ENCODE results near the gene ALDH1A1. TPM values are rescaled to one million over a fixed set of nuclear protein-coding genes. Genes with fewer than 3 reads are reported as not detected.
"Not testable (repeated sequence)": the region's sequence is repeated elsewhere in the genome, so short reads cannot be mapped to it uniquely, and the experiment has no call there.

Gene ALDH1A1
- total and polyA plus RNA-seq, 7 experiments from 2014 or later, result 1.0 to 11.9 (median 2.0) TPM; not detected in 3

GRCh38 chr9:72946821-72947220, 6.0 kb downstream of the ALDH1A1 start:
- H3K27ac ChIP-seq (ENCODE audit: low read depth, low read length), result no peak overlapping the region
- no peaks in the 10 kb centered on the region for H3K9me3 ChIP-seq (ENCODE audit: control insufficient read depth in 2 of 3, low read length in 3 of 3)
- H3K4me1 ChIP-seq (ENCODE audit: control insufficient read depth in 2 of 2, insufficient read depth in 2 of 2, low read length in 2 of 2), result no peaks in the 10 kb centered on the region
- CTCF ChIA-PET, result no interaction called here
- H3K9me3 Mint-ChIP-seq, result peaks cover 0 to 7% (median 0%) of the 10 kb centered on the region in 11 donors
- DNase-seq (no peak), ATAC-seq (no peak)
- no peak overlapping the region for H3K27ac Mint-ChIP-seq
- intact Hi-C loops (cut with micrococcal nuclease), result no loop called here
- H3K4me1 Mint-ChIP-seq, result peaks cover 0 to 2% (median 0%) of the 10 kb centered on the region in 7 donors
- H3K4me3 Mint-ChIP-seq, result no peak overlapping the region
- H3K27me3 Mint-ChIP-seq, result peaks cover 18 to 41% (median 29%) of the 10 kb centered on the region in 5 donors
- POLR2A ChIA-PET, result no interaction called here
- no peak overlapping the region for H3K4me3 ChIP-seq (ENCODE audit: low read length)
- H3K36me3 ChIP-seq (ENCODE audit: control insufficient read depth in 2 of 3, insufficient read depth in 3 of 3, low read length in 3 of 3), result no peaks in the 10 kb centered on the region
- peaks cover 0 to 3% of the 10 kb centered on the region in 2 donors for H3K27me3 ChIP-seq (ENCODE audit: control insufficient read depth in 2 of 2, insufficient read depth in 2 of 2, low read length in 2 of 2)
- no peaks in the 10 kb centered on the region for H3K36me3 Mint-ChIP-seq

GRCh38 chr9:72946318-72946717, 6.5 kb downstream of the ALDH1A1 start:
- peaks cover 0 to 2% (median 0%) of the 10 kb centered on the region in 7 donors for H3K4me1 Mint-ChIP-seq
- intact Hi-C loops (cut with micrococcal nuclease), result no loop called here
- peaks cover 15 to 42% (median 34%) of the 10 kb centered on the region in 5 donors for H3K27me3 Mint-ChIP-seq
- ChIA-PET CTCF (no interaction called here), POLR2A (no interaction called here)
- H3K4me3 Mint-ChIP-seq, result no peak overlapping the region
- H3K9me3 Mint-ChIP-seq, result peaks cover 0 to 7% (median 0%) of the 10 kb centered on the region in 11 donors
- H3K4me3 ChIP-seq (ENCODE audit: low read length), result no peak overlapping the region
- H3K27ac Mint-ChIP-seq, result no peak overlapping the region
- ATAC-seq, result no peak
- H3K27ac ChIP-seq (ENCODE audit: low read depth, low read length), result no peak overlapping the region
- H3K4me1 ChIP-seq (ENCODE audit: control insufficient read depth in 2 of 2, insufficient read depth in 2 of 2, low read length in 2 of 2), result no peaks in the 10 kb centered on the region
- no peaks in the 10 kb centered on the region for H3K36me3 Mint-ChIP-seq
- no peaks in the 10 kb centered on the region for H3K9me3 ChIP-seq (ENCODE audit: control insufficient read depth in 2 of 3, low read length in 3 of 3)
- H3K36me3 ChIP-seq (ENCODE audit: control insufficient read depth in 2 of 3, insufficient read depth in 3 of 3, low read length in 3 of 3), result no peaks in the 10 kb centered on the region
- DNase-seq, result no peak
- H3K27me3 ChIP-seq (ENCODE audit: control insufficient read depth in 2 of 2, insufficient read depth in 2 of 2, low read length in 2 of 2), result peaks cover 0 to 3% of the 10 kb centered on the region in 2 donors

- Mint-ChIP-seq H3K27ac (no peak overlapping the region), H3K36me3 (no peaks in the 10 kb centered on the region), H3K27me3 (peaks cover 12 to 42% (median 34%) of the 10 kb centered on the region in 5 donors), H3K9me3 (peaks cover 0 to 7% (median 0%) of the 10 kb centered on the region in 11 donors), H3K4me3 (no peak overlapping the region), H3K4me1 (peaks cover 0 to 2% (median 0%) of the 10 kb centered on the region in 7 donors)
- intact Hi-C loops (cut with micrococcal nuclease), result no loop called here
- Histone ChIP-seq H3K27ac (ENCODE audit: low read depth, low read length) (no peak overlapping the region), H3K9me3 (ENCODE audit: control insufficient read depth in 2 of 3, low read length in 3 of 3) (no peaks in the 10 kb centered on the region), H3K36me3 (ENCODE audit: control insufficient read depth in 2 of 3, insufficient read depth in 3 of 3, low read length in 3 of 3) (no peaks in the 10 kb centered on the region), H3K4me3 (ENCODE audit: low read length) (no peak overlapping the region), H3K4me1 (ENCODE audit: control insufficient read depth in 2 of 2, insufficient read depth in 2 of 2, low read length in 2 of 2) (no peaks in the 10 kb centered on the region), H3K27me3 (ENCODE audit: control insufficient read depth in 2 of 2, insufficient read depth in 2 of 2, low read length in 2 of 2) (peaks cover 0 to 3% of the 10 kb centered on the region in 2 donors)
- ChIA-PET CTCF (no interaction called here), POLR2A (no interaction called here)
- DNase-seq (no peak), ATAC-seq (no peak)
Observed at GRCh38 chr9:72945391-72945790, 7.5 kb downstream of the ALDH1A1 start.

GRCh38 chr9:72943844-72944462, 8.9 kb downstream of the ALDH1A1 start:
- H3K27me3 ChIP-seq (ENCODE audit: control insufficient read depth in 2 of 2, insufficient read depth in 2 of 2, low read length in 2 of 2), result no peaks in the 10 kb centered on the region
- H3K4me1 Mint-ChIP-seq, result peaks cover 0 to 2% (median 0%) of the 10 kb centered on the region in 7 donors
- peaks cover 9 to 29% (median 26%) of the 10 kb centered on the region in 5 donors for H3K27me3 Mint-ChIP-seq
- no peak overlapping the region for H3K4me3 Mint-ChIP-seq
- CTCF ChIA-PET, result no interaction called here
- intact Hi-C loops (cut with micrococcal nuclease), result no loop called here
- POLR2A ChIA-PET, result no interaction called here
- H3K27ac Mint-ChIP-seq, result no peak overlapping the region
- no peaks in the 10 kb centered on the region for H3K36me3 ChIP-seq (ENCODE audit: control insufficient read depth in 2 of 3, insufficient read depth in 3 of 3, low read length in 3 of 3)
- H3K4me1 ChIP-seq (ENCODE audit: control insufficient read depth in 2 of 2, insufficient read depth in 2 of 2, low read length in 2 of 2), result no peaks in the 10 kb centered on the region
- DNase-seq (no peak), ATAC-seq (no peak)
- H3K9me3 Mint-ChIP-seq, result peaks cover 0 to 7% (median 0%) of the 10 kb centered on the region in 11 donors
- H3K27ac ChIP-seq (ENCODE audit: low read depth, low read length), result no peak overlapping the region
- H3K4me3 ChIP-seq (ENCODE audit: low read length), result no peak overlapping the region
- no peaks in the 10 kb centered on the region for H3K9me3 ChIP-seq (ENCODE audit: control insufficient read depth in 2 of 3, low read length in 3 of 3)
- H3K36me3 Mint-ChIP-seq, result no peaks in the 10 kb centered on the region

- Mint-ChIP-seq H3K9me3 (peaks cover 0 to 3% (median 0%) of the 10 kb centered on the region in 11 donors), H3K27ac (no peak overlapping the region), H3K4me1 (peaks cover 0 to 2% (median 0%) of the 10 kb centered on the region in 7 donors), H3K36me3 (no peaks in the 10 kb centered on the region), H3K27me3 (peaks cover 4 to 21% (median 17%) of the 10 kb centered on the region in 5 donors), H3K4me3 (no peak overlapping the region)
- H3K9me3 ChIP-seq (ENCODE audit: control insufficient read depth in 2 of 3, low read length in 3 of 3), result no peaks in the 10 kb centered on the region
- POLR2A ChIA-PET, result no interaction called here
- DNase-seq (no peak), ATAC-seq (no peak)
- no peak overlapping the region for H3K4me3 ChIP-seq (ENCODE audit: low read length)
- H3K4me1 ChIP-seq (ENCODE audit: control insufficient read depth in 2 of 2, insufficient read depth in 2 of 2, low read length in 2 of 2), result no peaks in the 10 kb centered on the region
- H3K27ac ChIP-seq (ENCODE audit: low read depth, low read length), result no peak overlapping the region
- H3K27me3 ChIP-seq (ENCODE audit: control insufficient read depth in 2 of 2, insufficient read depth in 2 of 2, low read length in 2 of 2), result no peaks in the 10 kb centered on the region
- CTCF ChIA-PET, result no interaction called here
- H3K36me3 ChIP-seq (ENCODE audit: control insufficient read depth in 2 of 3, insufficient read depth in 3 of 3, low read length in 3 of 3), result no peaks in the 10 kb centered on the region
- intact Hi-C loops (cut with micrococcal nuclease), result no loop called here
Observed at GRCh38 chr9:72942451-72942850, 10.4 kb downstream of the ALDH1A1 start.

GRCh38 chr9:72939581-72939980, 13.3 kb downstream of the ALDH1A1 start:
- POLR2A ChIA-PET; H3K9me3 Mint-ChIP-seq; H3K4me3 ChIP-seq (ENCODE audit: low read length); H3K4me3 Mint-ChIP-seq; H3K27ac Mint-ChIP-seq; H3K36me3 ChIP-seq (ENCODE audit: control insufficient read depth in 2 of 3, insufficient read depth in 3 of 3, low read length in 3 of 3); intact Hi-C loops (cut with micrococcal nuclease); H3K27me3 ChIP-seq (ENCODE audit: control insufficient read depth in 2 of 2, insufficient read depth in 2 of 2, low read length in 2 of 2); H3K27ac ChIP-seq (ENCODE audit: low read depth, low read length); ATAC-seq; H3K4me1 Mint-ChIP-seq; H3K4me1 ChIP-seq (ENCODE audit: control insufficient read depth in 2 of 2, insufficient read depth in 2 of 2, low read length in 2 of 2); CTCF ChIA-PET; H3K36me3 Mint-ChIP-seq; DNase-seq; H3K9me3 ChIP-seq (ENCODE audit: control insufficient read depth in 2 of 3, low read length in 3 of 3): not testable (repeated sequence)
- H3K27me3 Mint-ChIP-seq, result peaks cover 2 to 20% (median 8%) of the 10 kb centered on the region in 5 donors

GRCh38 chr9:72937545-72937944, 15.3 kb downstream of the ALDH1A1 start:
- no peak overlapping the region for H3K4me3 Mint-ChIP-seq
- Histone ChIP-seq H3K9me3 (ENCODE audit: control insufficient read depth in 2 of 3, low read length in 3 of 3) (no peaks in the 10 kb centered on the region), H3K4me3 (ENCODE audit: low read length) (no peak overlapping the region), H3K4me1 (ENCODE audit: control insufficient read depth in 2 of 2, insufficient read depth in 2 of 2, low read length in 2 of 2) (no peaks in the 10 kb centered on the region), H3K27me3 (ENCODE audit: control insufficient read depth in 2 of 2, insufficient read depth in 2 of 2, low read length in 2 of 2) (no peaks in the 10 kb centered on the region), H3K36me3 (ENCODE audit: control insufficient read depth in 2 of 3, insufficient read depth in 3 of 3, low read length in 3 of 3) (no peaks in the 10 kb centered on the region), H3K27ac (ENCODE audit: low read depth, low read length) (no peak overlapping the region)
- CTCF ChIA-PET, result no interaction called here
- H3K36me3 Mint-ChIP-seq, result no peaks in the 10 kb centered on the region
- intact Hi-C loops (cut with micrococcal nuclease), result no loop called here
- no peak for DNase-seq
- peaks cover 0 to 4% (median 0%) of the 10 kb centered on the region in 11 donors for H3K9me3 Mint-ChIP-seq
- no peak for ATAC-seq
- POLR2A ChIA-PET, result no interaction called here
- H3K27ac Mint-ChIP-seq, result no peak overlapping the region
- H3K27me3 Mint-ChIP-seq, result peaks cover 2 to 11% (median 9%) of the 10 kb centered on the region in 5 donors
- peaks cover 0 to 2% (median 0%) of the 10 kb centered on the region in 7 donors for H3K4me1 Mint-ChIP-seq
